Brain microvascular endothelial cell (primary cell): Measurements from ENCODE around the gene LRP8.
"Not testable (repeated sequence)": the region's sequence is repeated elsewhere in the genome, so short reads cannot be mapped to it uniquely, and the experiment has no call there.

Experiments
- DNase-seq: peaks from one replicate; pipeline ENCODE4 v3.0.0-alpha.2; 2020
- H3K27ac ChIP-seq: fragments of 250-450 bp; sonication (Bioruptor Pico); 2 replicates; pipeline ENCODE4 v1.5.1; 2020; ENCODE audit warnings: mild to moderate bottlenecking, moderate library complexity
- H3K27me3 ChIP-seq: fragments of 250-450 bp; sonication (Bioruptor Pico); replicated peaks from 2 replicates; pipeline ENCODE4 v1.5.1; 2020; ENCODE audit warnings: mild to moderate bottlenecking
- H3K36me3 ChIP-seq: fragments of 250-450 bp; sonication (Bioruptor Pico); replicated peaks from 2 replicates; pipeline ENCODE4 v1.5.1; 2020; ENCODE audit warnings: mild to moderate bottlenecking
- H3K4me3 ChIP-seq: 2 replicates; pipeline ENCODE4 v1.5.1; 2011; ENCODE audit warnings: low read depth, mild to moderate bottlenecking, control low read depth, low read length, moderate library complexity
- in situ Hi-C: cut with HindIII; loops from 2 replicates; pipeline ENCODE4 v1.10.0; 2017; ENCODE audit warnings: low sequenced_read_pairs, low pct_ligation_motif_present
- TF ChIP-seq, protein P1 (sequence below): IDR thresholded peaks from 2 replicates; pipeline ENCODE4 v1.5.1; 2011; ENCODE audit warnings: low read depth, mild to moderate bottlenecking, moderate library complexity, low read length, control low read depth, inconsistent platforms; ENCODE audit errors: missing control alignments

LRP8 gene

DNA sequence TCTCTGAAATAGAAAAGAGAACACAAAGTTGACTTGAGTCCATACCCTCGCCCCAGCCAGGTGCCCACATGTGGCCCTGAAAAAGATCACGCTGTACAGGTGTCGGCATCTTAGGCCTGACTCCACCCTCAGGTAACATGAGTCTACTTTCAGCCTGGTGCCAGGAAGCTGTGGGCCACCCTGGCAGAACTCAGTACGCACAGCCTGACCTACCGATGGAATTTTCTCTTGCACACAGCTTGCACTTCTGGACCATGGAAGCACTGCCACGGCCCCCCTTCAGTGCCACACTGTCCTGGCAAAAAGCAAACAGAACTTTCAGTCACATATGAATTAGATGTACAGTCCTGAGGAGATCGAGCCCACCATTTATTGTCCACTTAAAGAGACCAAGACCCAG is 109.7 kb downstream of the LRP8 start:
- no peak overlapping the region for H3K27ac ChIP-seq
- in situ Hi-C loops: no loop called here
- DNase-seq: no peak
- no peaks in the 10 kb centered on the region for H3K27me3 ChIP-seq
- TF ChIP-seq, protein P1, sequence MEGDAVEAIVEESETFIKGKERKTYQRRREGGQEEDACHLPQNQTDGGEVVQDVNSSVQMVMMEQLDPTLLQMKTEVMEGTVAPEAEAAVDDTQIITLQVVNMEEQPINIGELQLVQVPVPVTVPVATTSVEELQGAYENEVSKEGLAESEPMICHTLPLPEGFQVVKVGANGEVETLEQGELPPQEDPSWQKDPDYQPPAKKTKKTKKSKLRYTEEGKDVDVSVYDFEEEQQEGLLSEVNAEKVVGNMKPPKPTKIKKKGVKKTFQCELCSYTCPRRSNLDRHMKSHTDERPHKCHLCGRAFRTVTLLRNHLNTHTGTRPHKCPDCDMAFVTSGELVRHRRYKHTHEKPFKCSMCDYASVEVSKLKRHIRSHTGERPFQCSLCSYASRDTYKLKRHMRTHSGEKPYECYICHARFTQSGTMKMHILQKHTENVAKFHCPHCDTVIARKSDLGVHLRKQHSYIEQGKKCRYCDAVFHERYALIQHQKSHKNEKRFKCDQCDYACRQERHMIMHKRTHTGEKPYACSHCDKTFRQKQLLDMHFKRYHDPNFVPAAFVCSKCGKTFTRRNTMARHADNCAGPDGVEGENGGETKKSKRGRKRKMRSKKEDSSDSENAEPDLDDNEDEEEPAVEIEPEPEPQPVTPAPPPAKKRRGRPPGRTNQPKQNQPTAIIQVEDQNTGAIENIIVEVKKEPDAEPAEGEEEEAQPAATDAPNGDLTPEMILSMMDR: no peak
- no peak overlapping the region for H3K4me3 ChIP-seq
- peaks cover 20% of the 10 kb centered on the region for H3K36me3 ChIP-seq

DNA sequence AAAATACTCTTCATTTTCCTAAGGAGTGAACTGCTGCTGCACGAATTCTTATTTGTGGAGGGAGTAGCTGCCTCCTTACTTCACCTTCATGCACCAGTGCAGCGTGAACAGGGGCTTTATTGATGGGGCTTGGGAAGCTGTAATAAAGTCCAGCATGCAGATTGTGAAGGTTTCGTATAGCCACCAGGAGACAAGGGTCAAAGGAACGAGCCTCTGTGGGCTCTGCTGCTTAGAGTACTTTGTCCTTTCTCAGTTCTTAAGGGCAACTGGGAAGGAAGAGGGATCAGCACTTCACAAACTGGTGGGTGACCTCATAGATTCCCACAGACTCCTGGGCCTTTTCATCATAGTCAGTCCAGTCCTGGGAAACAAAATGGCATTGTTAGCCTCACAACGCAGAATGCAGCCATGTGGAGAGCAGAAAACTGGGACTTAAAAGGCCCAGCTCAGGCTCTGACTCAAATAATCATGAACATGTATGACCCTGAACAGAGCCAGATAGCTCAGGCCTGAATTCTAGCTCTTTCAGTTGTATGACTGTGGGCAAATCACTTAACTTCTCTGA is 113.4 kb downstream of the LRP8 start:
- DNase-seq: no peak
- Histone ChIP-seq H3K4me3 (no peak overlapping the region), H3K27me3 (no peaks in the 10 kb centered on the region), H3K27ac (no peak overlapping the region), H3K36me3 (peaks cover 44% of the 10 kb centered on the region)
- TF ChIP-seq, protein P1: no peak
- in situ Hi-C loops: no loop called here

DNA sequence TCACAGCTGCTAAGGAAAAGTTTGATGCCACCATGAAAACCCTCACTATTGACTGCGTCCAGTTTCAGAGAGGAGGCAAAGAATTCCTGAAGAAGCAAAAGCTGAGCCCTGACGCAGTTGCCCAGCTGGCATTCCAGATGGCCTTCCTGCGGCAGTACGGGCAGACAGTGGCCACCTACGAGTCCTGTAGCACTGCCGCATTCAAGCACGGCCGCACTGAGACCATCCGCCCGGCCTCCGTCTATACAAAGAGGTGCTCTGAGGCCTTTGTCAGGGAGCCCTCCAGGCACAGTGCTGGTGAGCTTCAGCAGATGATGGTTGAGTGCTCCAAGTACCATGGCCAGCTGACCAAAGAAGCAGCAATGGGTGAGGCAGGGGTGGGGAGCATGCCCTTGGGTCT is 116.9 kb downstream of the LRP8 start:
- H3K36me3 ChIP-seq: peaks cover 56% of the 10 kb centered on the region
- in situ Hi-C loops: no loop called here
- no peak overlapping the region for H3K4me3 ChIP-seq
- H3K27me3 ChIP-seq: no peaks in the 10 kb centered on the region
- TF ChIP-seq, protein P1: no peak
- no peak for DNase-seq
- no peak overlapping the region for H3K27ac ChIP-seq

DNA sequence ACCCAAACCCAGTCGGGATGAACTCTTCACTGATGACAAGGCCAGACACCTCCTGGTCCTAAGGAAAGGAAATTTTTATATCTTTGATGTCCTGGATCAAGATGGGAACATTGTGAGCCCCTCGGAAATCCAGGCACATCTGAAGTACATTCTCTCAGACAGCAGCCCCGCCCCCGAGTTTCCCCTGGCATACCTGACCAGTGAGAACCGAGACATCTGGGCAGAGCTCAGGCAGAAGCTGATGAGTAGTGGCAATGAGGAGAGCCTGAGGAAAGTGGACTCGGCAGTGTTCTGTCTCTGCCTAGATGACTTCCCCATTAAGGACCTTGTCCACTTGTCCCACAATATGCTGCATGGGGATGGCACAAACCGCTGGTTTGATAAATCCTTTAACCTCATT is 117.5 kb downstream of the LRP8 start:
- Histone ChIP-seq H3K36me3 (peaks cover 59% of the 10 kb centered on the region), H3K4me3 (no peak overlapping the region), H3K27me3 (no peaks in the 10 kb centered on the region), H3K27ac (no peak overlapping the region)
- TF ChIP-seq, protein P1: no peak
- in situ Hi-C loops: no loop called here
- DNase-seq: no peak

DNA sequence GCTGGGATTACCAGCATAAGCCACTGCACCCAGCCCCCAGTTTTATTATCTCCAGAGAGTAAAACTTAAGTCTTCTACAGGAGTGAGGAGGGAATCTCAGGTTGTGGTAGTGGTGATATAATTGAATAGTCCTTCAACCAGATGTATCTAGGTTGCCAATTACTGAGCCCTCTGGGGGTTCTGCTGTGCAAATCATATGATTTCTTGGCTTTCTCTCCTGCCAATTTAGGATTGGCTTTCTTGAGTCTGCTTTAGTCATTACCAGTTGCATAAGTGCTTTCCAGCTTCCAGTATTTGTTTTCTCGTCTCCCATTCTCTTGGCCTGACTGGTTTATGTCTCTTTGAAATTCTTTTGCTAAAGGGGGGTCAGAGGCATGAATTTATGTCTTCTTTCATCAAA is 120.1 kb downstream of the LRP8 start:
- Histone ChIP-seq H3K36me3 (peaks cover 61% of the 10 kb centered on the region), H3K27ac (no peak overlapping the region), H3K4me3 (no peak overlapping the region), H3K27me3 (no peaks in the 10 kb centered on the region)
- TF ChIP-seq, protein P1: no peak
- DNase-seq: no peak
- in situ Hi-C loops: no loop called here

DNA sequence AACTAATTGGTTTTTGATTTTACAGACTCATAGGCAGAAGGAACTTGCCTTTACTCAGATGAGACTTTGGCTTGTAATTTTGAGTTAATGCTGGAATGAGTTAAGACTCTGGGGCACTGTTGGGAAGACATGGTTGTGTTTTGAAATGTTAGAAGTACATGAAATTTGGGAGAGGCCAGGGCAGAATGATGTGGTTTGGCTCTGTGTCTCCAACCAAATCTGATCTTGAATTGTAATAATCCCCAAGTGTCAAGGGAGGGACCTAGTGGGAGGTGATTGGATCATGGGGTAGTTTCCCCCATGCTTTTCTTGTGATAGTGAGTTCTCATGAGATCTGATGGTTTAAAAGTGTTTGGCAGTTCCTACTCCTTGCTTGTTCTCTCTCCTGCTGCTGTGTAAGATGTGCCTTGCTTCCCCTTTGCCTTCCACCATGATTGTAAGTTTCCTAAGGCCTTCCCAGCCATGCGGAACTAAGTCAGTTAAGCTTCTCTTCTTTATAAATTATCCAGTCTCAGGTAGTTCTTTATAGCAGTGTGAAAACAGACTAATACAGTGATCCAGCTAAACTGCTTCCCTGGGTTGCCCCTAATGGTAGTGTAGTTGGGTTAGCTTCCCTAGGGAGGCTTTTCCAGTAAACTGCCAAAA is 121.0 kb downstream of the LRP8 start:
- TF ChIP-seq, protein P1: no peak
- Histone ChIP-seq H3K27ac (no peak overlapping the region), H3K4me3 (no peak overlapping the region), H3K27me3 (no peaks in the 10 kb centered on the region), H3K36me3 (peaks cover 59% of the 10 kb centered on the region)
- DNase-seq: no peak
- in situ Hi-C loops: no loop called here

DNA sequence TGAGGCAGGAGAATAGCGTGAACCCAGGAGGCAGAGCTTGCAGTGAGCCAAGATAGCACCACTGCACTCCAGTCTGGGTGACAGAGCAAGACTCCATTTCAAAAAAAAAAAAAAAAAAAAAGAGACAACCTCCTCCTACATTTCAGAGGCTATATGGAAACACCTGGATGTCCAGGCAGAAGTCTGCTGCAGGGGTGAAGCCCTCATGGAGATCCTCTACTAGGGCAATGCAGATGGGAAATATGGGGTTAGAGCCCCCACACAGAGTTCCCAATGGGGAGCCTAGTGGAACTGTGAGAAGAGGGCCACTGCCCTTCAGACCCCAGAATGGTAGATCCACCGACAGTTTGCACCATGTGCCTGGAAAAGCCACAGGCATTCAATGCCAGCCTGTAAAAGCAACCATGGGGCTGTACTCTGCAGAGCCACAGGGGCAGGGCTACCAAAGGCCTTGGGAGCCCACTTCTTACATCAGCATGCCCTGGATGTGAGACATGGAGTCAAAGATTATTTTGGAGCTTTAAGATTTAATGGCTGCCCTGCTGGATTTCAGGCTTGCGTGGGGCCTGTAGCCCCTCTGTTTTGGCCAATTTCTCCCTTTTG is 121.7 kb downstream of the LRP8 start:
- H3K36me3 ChIP-seq: peaks cover 58% of the 10 kb centered on the region
- in situ Hi-C loops: not testable (repeated sequence)

DNA sequence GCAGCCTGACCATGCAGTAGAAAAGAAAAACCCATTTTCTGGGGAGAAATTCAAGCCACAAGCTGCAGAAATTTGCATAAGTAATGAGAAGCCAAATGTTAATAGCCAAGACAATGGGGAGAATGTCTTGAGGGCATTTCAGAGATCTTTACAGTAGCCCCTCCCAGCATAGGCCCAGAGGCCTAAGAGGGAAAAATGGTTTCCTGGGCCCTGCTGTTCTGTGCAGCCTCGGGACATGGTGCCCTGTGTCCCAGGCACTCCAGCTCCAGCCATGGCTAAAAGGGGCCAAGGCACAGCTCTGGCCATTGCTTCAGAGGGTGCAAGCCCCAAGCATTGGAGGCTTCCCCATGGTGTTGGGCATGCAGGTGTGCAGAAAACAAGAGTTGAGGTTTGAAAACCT is 122.4 kb downstream of the LRP8 start:
- in situ Hi-C loops, H3K27me3 ChIP-seq, H3K4me3 ChIP-seq, DNase-seq, H3K27ac ChIP-seq: not testable (repeated sequence)
- peaks cover 52% of the 10 kb centered on the region for H3K36me3 ChIP-seq

More for the DNA sequence above, 121.7 kb downstream of the LRP8 start:
- H3K4me3 ChIP-seq, DNase-seq, H3K27ac ChIP-seq, H3K27me3 ChIP-seq: not testable (repeated sequence)
